Mammary epithelial cell (primary cell): ENCODE data around the gene ACOT12.

Experiments used
- EZH2 ChIP-seq: IDR thresholded peaks from 2 replicates; pipeline ENCODE4 v1.6.1; 2012; ENCODE audit warnings: low read length, inconsistent platforms, borderline replicate concordance
- TF ChIP-seq, protein P1 (sequence below), 2 donors: IDR thresholded peaks in 1 of 2; conservative IDR thresholded peaks in 1 of 2; 2 replicates each; pipeline ENCODE4 v1.5.1; 2011 to 2012; ENCODE audit warnings: inconsistent platforms in 2 of 2, low read length in 2 of 2, mild to moderate bottlenecking in 2 of 2, control low read depth in 1 of 2, low read depth in 1 of 2; ENCODE audit not compliant: insufficient read depth in 1 of 2; ENCODE audit errors: extremely low read depth in 1 of 2

DNA sequence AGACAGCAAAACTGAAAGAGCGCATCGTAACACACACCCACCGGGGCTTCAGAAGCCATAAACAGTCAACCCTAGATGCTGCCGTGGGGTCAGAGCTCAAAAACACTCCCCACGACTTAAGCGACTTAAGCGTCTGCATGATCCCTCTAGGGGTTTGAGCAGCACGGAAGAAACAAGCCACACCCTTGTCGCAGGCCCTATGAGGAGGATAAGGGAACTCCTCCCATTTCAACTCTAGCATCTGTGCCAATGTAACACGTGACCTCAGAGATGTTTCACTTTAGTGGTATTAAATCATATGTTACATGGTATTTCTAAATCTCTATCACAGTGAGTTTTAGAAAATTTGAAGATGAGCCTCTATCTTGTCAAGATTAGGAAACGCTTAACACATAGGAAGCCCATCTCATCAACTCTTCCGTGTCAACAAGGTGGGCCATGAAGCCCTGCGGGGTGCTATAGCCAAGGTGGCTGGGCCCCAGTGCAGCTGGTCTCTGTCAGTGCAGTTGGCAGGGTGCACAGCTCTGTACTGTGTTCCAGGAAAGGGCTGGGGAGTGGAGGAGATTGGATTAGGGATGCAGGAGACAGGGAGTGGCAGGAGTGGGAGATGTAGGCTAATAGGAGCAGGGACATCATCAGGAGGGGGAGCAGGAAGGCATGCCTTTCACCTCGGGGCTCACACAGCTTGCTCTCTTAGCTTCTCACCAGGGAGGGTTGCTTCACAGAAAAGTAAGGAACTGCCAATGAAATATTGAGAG is 59.5 kb downstream of the ACOT12 start:
- TF ChIP-seq, protein P1, sequence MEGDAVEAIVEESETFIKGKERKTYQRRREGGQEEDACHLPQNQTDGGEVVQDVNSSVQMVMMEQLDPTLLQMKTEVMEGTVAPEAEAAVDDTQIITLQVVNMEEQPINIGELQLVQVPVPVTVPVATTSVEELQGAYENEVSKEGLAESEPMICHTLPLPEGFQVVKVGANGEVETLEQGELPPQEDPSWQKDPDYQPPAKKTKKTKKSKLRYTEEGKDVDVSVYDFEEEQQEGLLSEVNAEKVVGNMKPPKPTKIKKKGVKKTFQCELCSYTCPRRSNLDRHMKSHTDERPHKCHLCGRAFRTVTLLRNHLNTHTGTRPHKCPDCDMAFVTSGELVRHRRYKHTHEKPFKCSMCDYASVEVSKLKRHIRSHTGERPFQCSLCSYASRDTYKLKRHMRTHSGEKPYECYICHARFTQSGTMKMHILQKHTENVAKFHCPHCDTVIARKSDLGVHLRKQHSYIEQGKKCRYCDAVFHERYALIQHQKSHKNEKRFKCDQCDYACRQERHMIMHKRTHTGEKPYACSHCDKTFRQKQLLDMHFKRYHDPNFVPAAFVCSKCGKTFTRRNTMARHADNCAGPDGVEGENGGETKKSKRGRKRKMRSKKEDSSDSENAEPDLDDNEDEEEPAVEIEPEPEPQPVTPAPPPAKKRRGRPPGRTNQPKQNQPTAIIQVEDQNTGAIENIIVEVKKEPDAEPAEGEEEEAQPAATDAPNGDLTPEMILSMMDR (conservative IDR thresholded peaks at IDR 0.05 in 1 of 2, IDR thresholded peaks at IDR 0.05 in 1 of 2; ENCODE audit: extremely low read depth in 1 of 2, insufficient read depth in 1 of 2, low read depth in 1 of 2, low read length in 2 of 2) = no peak
- TF ChIP-seq EZH2 = no peak
